Lower leg skin (tissue), 4 donors: ENCODE measurements around the gene EIF3D. TPM values are rescaled to one million over a fixed set of nuclear protein-coding genes. Genes with fewer than 3 reads are reported as not detected.

ENCODE experiments used
- DNase-seq, 2 donors: peaks; one replicate each; pipeline ENCODE4 v3.0.0-alpha.2; 2019; ENCODE audit warnings: low spot score in 2 of 2
- H3K4me3 ChIP-seq: fragments of 200-600 bp; sonication (generic); 2 replicates; pipeline ENCODE4 v1.5.1; 2017; ENCODE audit warnings: mild to moderate bottlenecking, low read depth; ENCODE audit not compliant: poor library complexity, severe bottlenecking
- POLR2A ChIP-seq, 2 donors: fragments of 450-650 bp; IDR thresholded peaks; one replicate each; pipeline ENCODE4 v1.6.1; 2016 to 2017; ENCODE audit warnings: antibody characterized with exemption in 2 of 2, mild to moderate bottlenecking in 1 of 2, moderate library complexity in 1 of 2
- WGBS, 2 donors: methylation state at CpG; one replicate each; pipeline ENCODE4 v1.1.5; 2018; 5-methylcytosine and 5-hydroxymethylcytosine counted together
- intact Hi-C: fragments of 100-400 bp; cut with DNase I; formaldehyde crosslinking; loops from one replicate; pipeline ENCODE4 v1.15.0; 2023; ENCODE audit warnings: low total_unique reads
- total RNA-seq, 4 donors: library from RNA; depleted of rRNA; stranded (reverse); fragments of >200 nt; gene quantifications; one replicate each; pipeline ENCODE4 v1.1.0, GENCODE V29; 2016
- TF ChIP-seq, protein P1 (sequence below), 3 donors: fragments of 450-650 bp; IDR thresholded peaks; one replicate each; pipeline ENCODE4 v1.5.1; 2016; ENCODE audit warnings: antibody characterized with exemption in 3 of 3, mild to moderate bottlenecking in 3 of 3, moderate library complexity in 2 of 3

Gene EIF3D
- total RNA-seq, 4 donors from 2014 or later = 305 to 489 (median 386) TPM

DNA sequence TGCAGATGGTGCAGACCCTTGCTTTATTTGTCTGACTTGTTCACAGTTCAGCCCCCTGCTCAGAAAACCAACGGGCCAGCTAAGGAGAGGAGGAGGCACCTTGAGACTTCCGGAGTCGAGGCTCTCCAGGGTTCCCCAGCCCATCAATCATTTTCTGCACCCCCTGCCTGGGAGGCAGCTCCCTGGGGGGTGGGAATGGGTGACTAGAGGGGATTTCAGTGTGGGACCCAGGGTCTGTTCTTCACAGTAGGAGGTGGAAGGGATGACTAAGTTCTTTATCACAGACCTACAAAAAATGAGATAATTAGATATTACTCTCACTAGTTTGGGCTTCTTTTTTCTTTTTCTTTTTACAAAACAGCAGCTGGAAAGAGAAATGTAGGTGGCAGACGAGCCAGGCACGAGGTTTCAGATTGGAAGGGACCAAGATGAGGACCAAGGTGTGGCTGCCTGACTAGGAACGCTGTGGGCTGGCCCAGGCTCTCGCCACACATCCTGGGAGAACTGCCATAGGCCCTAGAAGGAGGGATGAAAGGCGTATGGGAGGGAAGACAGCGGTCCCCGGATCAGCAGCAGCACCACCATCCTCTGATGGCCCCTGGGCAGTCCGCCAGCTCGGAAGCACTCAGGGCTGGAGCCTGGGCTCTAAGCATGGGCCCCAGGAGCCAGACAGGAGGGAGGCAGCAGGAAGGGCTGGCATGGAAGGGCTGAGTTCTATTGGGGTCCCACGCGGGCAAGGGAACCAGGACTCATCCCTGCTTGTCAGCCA, 61.7 kb downstream of the EIF3D start:
- 62 to 74% methylated on average over 14 of the region's 14 CpGs for WGBS, 2 donors
- no peak overlapping the region for H3K4me3 ChIP-seq
- peak in 1 of 2 donors; percentile 86 for DNase-seq
- intact Hi-C loops = no loop called here
- TF ChIP-seq, protein P1, sequence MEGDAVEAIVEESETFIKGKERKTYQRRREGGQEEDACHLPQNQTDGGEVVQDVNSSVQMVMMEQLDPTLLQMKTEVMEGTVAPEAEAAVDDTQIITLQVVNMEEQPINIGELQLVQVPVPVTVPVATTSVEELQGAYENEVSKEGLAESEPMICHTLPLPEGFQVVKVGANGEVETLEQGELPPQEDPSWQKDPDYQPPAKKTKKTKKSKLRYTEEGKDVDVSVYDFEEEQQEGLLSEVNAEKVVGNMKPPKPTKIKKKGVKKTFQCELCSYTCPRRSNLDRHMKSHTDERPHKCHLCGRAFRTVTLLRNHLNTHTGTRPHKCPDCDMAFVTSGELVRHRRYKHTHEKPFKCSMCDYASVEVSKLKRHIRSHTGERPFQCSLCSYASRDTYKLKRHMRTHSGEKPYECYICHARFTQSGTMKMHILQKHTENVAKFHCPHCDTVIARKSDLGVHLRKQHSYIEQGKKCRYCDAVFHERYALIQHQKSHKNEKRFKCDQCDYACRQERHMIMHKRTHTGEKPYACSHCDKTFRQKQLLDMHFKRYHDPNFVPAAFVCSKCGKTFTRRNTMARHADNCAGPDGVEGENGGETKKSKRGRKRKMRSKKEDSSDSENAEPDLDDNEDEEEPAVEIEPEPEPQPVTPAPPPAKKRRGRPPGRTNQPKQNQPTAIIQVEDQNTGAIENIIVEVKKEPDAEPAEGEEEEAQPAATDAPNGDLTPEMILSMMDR (IDR thresholded peaks at IDR 0.05) = no peak
- TF ChIP-seq POLR2A (IDR thresholded peaks at IDR 0.05) = no peak

- H3K4me3 ChIP-seq = no peak overlapping the region
- TF ChIP-seq, protein P1 (IDR thresholded peaks at IDR 0.05) = no peak
- TF ChIP-seq POLR2A (IDR thresholded peaks at IDR 0.05) = no peak
- 55 to 68% methylated on average over 4 to 5 of the region's 7 CpGs for WGBS, 2 donors
- peak in 1 of 2 donors; percentile 85 for DNase-seq
- intact Hi-C loops = no loop called here
These were observed 62.7 kb downstream of the EIF3D start for GRCh38 chr22:36466258-36466657.

- TF ChIP-seq POLR2A (IDR thresholded peaks at IDR 0.05) = no peak
- TF ChIP-seq, protein P1 (IDR thresholded peaks at IDR 0.05) = no peak
- 39 to 46% methylated on average over 22 to 23 of the region's 25 CpGs for WGBS, 2 donors
- DNase-seq = peak in 1 of 2 donors; percentile 92
- intact Hi-C loops = no loop called here
- H3K4me3 ChIP-seq = no peak overlapping the region
These were observed 63.5 kb downstream of the EIF3D start for GRCh38 chr22:36465232-36466021.

DNA sequence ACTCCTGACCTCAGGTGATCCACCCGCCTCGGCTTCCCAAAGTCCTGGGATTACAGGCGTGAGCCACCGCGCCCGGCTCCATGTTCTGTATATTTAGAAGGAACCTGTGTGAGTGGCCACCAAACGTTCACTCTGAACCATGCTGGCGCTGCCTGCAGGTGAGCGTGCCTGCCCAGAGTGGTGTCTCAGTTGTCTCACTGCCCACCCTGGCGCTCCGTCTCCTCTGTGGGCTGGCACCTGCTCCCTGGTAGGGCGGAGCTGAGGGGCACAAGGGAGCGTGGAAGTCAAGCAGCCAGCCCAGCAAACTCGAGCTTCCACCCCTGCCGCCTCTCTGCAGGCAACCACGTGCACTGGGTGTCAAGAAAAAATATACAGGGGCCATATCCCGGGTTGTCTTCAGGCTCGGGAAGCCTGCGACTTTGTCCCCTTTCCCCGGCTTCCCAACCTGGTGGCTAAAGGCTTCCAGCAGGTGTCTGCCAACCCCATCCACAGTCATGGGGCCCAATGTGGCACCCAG, 64.2 kb downstream of the EIF3D start:
- intact Hi-C loops = no loop called here
- 65 to 73% methylated on average over 20 of the region's 20 CpGs for WGBS, 2 donors

DNA sequence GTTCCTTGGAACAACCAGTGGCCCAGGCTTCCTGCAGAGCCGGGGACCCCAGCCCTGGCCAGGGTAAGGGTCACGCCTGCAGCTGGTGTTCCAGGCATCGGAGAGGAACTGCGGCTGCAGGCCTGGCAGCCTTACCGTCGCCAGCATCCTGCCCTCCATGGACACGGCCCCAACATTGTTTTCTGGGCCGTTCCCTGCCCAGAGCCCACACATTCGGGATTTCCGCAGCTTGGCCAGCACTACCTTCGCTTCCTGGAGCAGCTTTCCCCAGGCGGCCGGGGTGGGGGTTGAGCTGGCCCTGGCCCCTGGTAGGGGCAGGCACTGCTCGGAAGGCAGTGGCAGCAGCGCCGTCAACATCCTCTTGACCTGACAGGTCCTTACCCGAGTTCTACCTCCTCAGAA, 65.2 kb downstream of the EIF3D start:
- WGBS, 2 donors = 76 to 78% methylated on average over 15 to 17 of the region's 17 CpGs
- TF ChIP-seq, protein P1 (IDR thresholded peaks at IDR 0.05) = no peak
- TF ChIP-seq POLR2A (IDR thresholded peaks at IDR 0.05) = no peak
- intact Hi-C loops = no loop called here
- H3K4me3 ChIP-seq = no peak overlapping the region
- peak in 1 of 2 donors; percentile 90 for DNase-seq

More for the DNA sequence above, 64.2 kb downstream of the EIF3D start:
- peak in 1 of 2 donors; percentile 85 for DNase-seq
- H3K4me3 ChIP-seq = no peak overlapping the region
- TF ChIP-seq POLR2A (IDR thresholded peaks at IDR 0.05) = no peak
- TF ChIP-seq, protein P1 (IDR thresholded peaks at IDR 0.05) = no peak
